ENCODE data around the gene SMAD1. TPM values are rescaled to one million over a fixed set of nuclear protein-coding genes. Genes with fewer than 3 reads are reported as not detected.

SMAD1 gene
- polyA plus RNA-seq, 1 donor (not counting 4 experiments of a cell fraction or from before 2014, with no cell fraction given), result 33.5 TPM

GRCh38 chr4:145446184-145446583 is 35.5 kb upstream of the SMAD1 start:
- Histone ChIP-seq H3K27ac (ENCODE audit: control insufficient read depth, insufficient read depth, low read length) (no peak overlapping the region), H3K4me3 (ENCODE audit: control insufficient read depth in 2 of 3, extremely low read depth in 1 of 3, insufficient read depth in 2 of 3, low read depth in 1 of 3, low read length in 3 of 3) (no peak overlapping the region), H3K4me2 (ENCODE audit: control insufficient read depth, extremely low read depth, insufficient read depth, low read depth, low read length) (no peak overlapping the region), H3K36me3 (ENCODE audit: control insufficient read depth in 2 of 2, extremely low read depth in 1 of 2, insufficient read depth in 2 of 2, low read length in 2 of 2) (no peaks in the 10 kb centered on the region), H3K9ac (ENCODE audit: control insufficient read depth, extremely low read depth, insufficient read depth, low read length) (no peak overlapping the region), H3K4me1 (ENCODE audit: control insufficient read depth, extremely low read depth, insufficient read depth, low read length) (no peaks in the 10 kb centered on the region), H2AFZ (ENCODE audit: control insufficient read depth, low read length) (no peak overlapping the region), H3K27me3 (ENCODE audit: control insufficient read depth, extremely low read depth, insufficient read depth, low read length) (no peaks in the 10 kb centered on the region), H3K9me3 (ENCODE audit: control insufficient read depth, low read depth, low read length) (no peaks in the 10 kb centered on the region), H4K20me1 (ENCODE audit: control insufficient read depth, extremely low read depth, insufficient read depth, low read length) (no peaks in the 10 kb centered on the region), H3K9me1 (ENCODE audit: control insufficient read depth, extremely low read depth, insufficient read depth, low read length) (no peaks in the 10 kb centered on the region), H3K79me2 (ENCODE audit: control insufficient read depth, insufficient read depth, low read length) (no peaks in the 10 kb centered on the region)
- TF ChIP-seq EZH2 (IDR thresholded peaks at IDR 0.05; ENCODE audit: low read length), result no peak
- TF ChIP-seq CTCF (optimal IDR thresholded peaks at IDR 0.05 in 1 of 3, IDR thresholded peaks at IDR 0.05 in 1 of 3, conservative IDR thresholded peaks at IDR 0.05 in 1 of 3; ENCODE audit: extremely low read depth in 1 of 3, insufficient read depth in 2 of 3, low read length in 3 of 3), result no peak
- DNase-seq (ENCODE audit: low read depth, low spot score) (no peak), FAIRE-seq (no peak)
- dilution Hi-C loops (cut with MboI; ENCODE audit: extremely low pct_ligation_motif_present, low sequenced_read_pairs), result no loop called here

GRCh38 chr4:145451895-145452294 is 29.8 kb upstream of the SMAD1 start:
- no peaks in the 10 kb centered on the region for H3K79me2 ChIP-seq (ENCODE audit: control insufficient read depth, insufficient read depth, low read length)
- H4K20me1 ChIP-seq (ENCODE audit: control insufficient read depth, extremely low read depth, insufficient read depth, low read length), result no peaks in the 10 kb centered on the region
- H3K9ac ChIP-seq (ENCODE audit: control insufficient read depth, extremely low read depth, insufficient read depth, low read length), result no peak overlapping the region
- H3K4me1 ChIP-seq (ENCODE audit: control insufficient read depth, extremely low read depth, insufficient read depth, low read length), result peaks cover 11% of the 10 kb centered on the region
- no peak overlapping the region for H3K4me3 ChIP-seq (ENCODE audit: control insufficient read depth in 2 of 3, extremely low read depth in 1 of 3, insufficient read depth in 2 of 3, low read depth in 1 of 3, low read length in 3 of 3)
- H3K4me2 ChIP-seq (ENCODE audit: control insufficient read depth, extremely low read depth, insufficient read depth, low read depth, low read length), result no peak overlapping the region
- no peak for DNase-seq (ENCODE audit: low read depth, low spot score)
- H2AFZ ChIP-seq (ENCODE audit: control insufficient read depth, low read length), result no peak overlapping the region
- no peak for FAIRE-seq
- H3K27me3 ChIP-seq (ENCODE audit: control insufficient read depth, extremely low read depth, insufficient read depth, low read length), result no peaks in the 10 kb centered on the region
- H3K27ac ChIP-seq (ENCODE audit: control insufficient read depth, insufficient read depth, low read length), result no peak overlapping the region
- H3K9me3 ChIP-seq (ENCODE audit: control insufficient read depth, low read depth, low read length), result no peaks in the 10 kb centered on the region
- H3K36me3 ChIP-seq (ENCODE audit: control insufficient read depth in 2 of 2, extremely low read depth in 1 of 2, insufficient read depth in 2 of 2, low read length in 2 of 2), result no peaks in the 10 kb centered on the region
- dilution Hi-C loops (cut with MboI; ENCODE audit: extremely low pct_ligation_motif_present, low sequenced_read_pairs), result no loop called here
- H3K9me1 ChIP-seq (ENCODE audit: control insufficient read depth, extremely low read depth, insufficient read depth, low read length), result no peaks in the 10 kb centered on the region
- no peak for TF ChIP-seq EZH2 (IDR thresholded peaks at IDR 0.05; ENCODE audit: low read length)
- no peak for TF ChIP-seq CTCF (optimal IDR thresholded peaks at IDR 0.05 in 1 of 3, IDR thresholded peaks at IDR 0.05 in 1 of 3, conservative IDR thresholded peaks at IDR 0.05 in 1 of 3; ENCODE audit: extremely low read depth in 1 of 3, insufficient read depth in 2 of 3, low read length in 3 of 3)

Data from keratinocyte (primary cell).